Measurements from ENCODE around the gene ATXN1.
A peak's percentile ranks its signal among the peaks of the same experiment; 100 is the strongest.

The ATXN1 gene

DNA sequence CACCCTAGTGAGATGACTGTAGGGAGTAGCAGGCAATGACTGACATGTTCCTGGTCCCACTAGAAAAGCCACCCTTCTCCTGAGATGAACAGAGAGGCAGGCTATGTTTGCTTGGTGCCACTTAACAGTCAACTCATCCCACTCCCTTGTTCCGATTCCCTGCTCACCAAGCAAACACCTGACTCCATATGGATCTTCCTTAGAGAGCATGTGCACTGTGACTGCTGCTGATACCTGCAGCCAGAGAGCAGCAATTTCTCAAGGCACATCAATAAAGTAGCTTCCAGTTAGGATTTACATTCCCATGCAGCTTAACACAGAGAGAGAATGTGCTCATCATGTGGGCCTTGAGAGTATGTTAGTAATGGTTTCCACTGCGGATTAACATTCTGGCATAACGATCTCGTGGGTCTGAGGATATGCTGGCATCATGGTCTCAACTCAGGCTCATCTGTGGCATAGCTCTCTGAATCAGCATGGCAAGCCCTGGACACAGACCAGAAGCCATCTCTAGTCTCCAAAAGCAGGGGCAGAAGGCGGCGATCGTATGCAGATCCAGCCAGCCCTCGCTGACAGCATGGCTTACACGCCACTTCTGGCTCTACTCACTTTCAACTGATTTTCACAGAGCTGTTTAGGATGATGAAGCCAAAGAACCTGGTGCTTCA is 43.9 kb downstream of the ATXN1 start:
- no CpG with 5 or more reads among the region's 9 CpGs for WGBS (ENCODE audit: extremely low coverage, insufficient coverage, low lambda C conversion rate)
- Histone ChIP-seq H3K56ac (ENCODE audit: low read length) (no peak overlapping the region), H3K79me2 (ENCODE audit: control insufficient read depth, insufficient read depth, low read length) (no peaks in the 10 kb centered on the region)

GRCh38 chr6:16716321-16716858 is 44.9 kb downstream of the ATXN1 start:
- Histone ChIP-seq H4K8ac (ENCODE audit: low read depth, low read length) (no peak overlapping the region), H3K4ac (ENCODE audit: low read depth, low read length) (no peak overlapping the region), H3K79me2 (ENCODE audit: control insufficient read depth, insufficient read depth, low read length) (no peaks in the 10 kb centered on the region), H2BK5ac (ENCODE audit: low read length) (no peak overlapping the region), H3K4me2 (ENCODE audit: low read length) (no peak overlapping the region), H3K79me1 (ENCODE audit: low read length) (no peaks in the 10 kb centered on the region), H2AK5ac (ENCODE audit: low read length) (no peak overlapping the region), H2BK120ac (ENCODE audit: low read depth, low read length) (no peak overlapping the region), H3K4me1 (ENCODE audit: control insufficient read depth, low read depth, low read length) (no peaks in the 10 kb centered on the region), H3K56ac (ENCODE audit: low read length) (no peak overlapping the region), H4K5ac (ENCODE audit: low read length) (no peak overlapping the region), H3K9ac (ENCODE audit: low read length) (no peak overlapping the region), H2BK15ac (replicated peaks; ENCODE audit: low read depth) (no peak overlapping the region), H3K23ac (ENCODE audit: low read length) (no peak overlapping the region), H3K18ac (ENCODE audit: low read length) (no peak overlapping the region), H3K27ac (ENCODE audit: low read depth, low read length) (no peak overlapping the region), H3K36me3 (ENCODE audit: control insufficient read depth, insufficient read depth, low read length) (no peaks in the 10 kb centered on the region), H3K4me3 (ENCODE audit: low read length) (no peak overlapping the region), H3K27me3 (ENCODE audit: insufficient read depth, low read length, poor library complexity) (no peaks in the 10 kb centered on the region)
- no peak for DNase-seq
- WGBS (ENCODE audit: extremely low coverage, insufficient coverage, low lambda C conversion rate) = no CpG with 5 or more reads among the region's 2 CpGs

More for the DNA sequence above, 43.9 kb downstream of the ATXN1 start:
- H2BK15ac ChIP-seq (replicated peaks; ENCODE audit: low read depth) = no peak overlapping the region
- H2AK5ac ChIP-seq (ENCODE audit: low read length) = no peak overlapping the region
- no peak overlapping the region for H3K23ac ChIP-seq (ENCODE audit: low read length)
- H3K27me3 ChIP-seq (ENCODE audit: insufficient read depth, low read length, poor library complexity) = no peaks in the 10 kb centered on the region
- no peak overlapping the region for H2BK5ac ChIP-seq (ENCODE audit: low read length)
- no peaks in the 10 kb centered on the region for H3K79me1 ChIP-seq (ENCODE audit: low read length)
- H4K5ac ChIP-seq (ENCODE audit: low read length) = no peak overlapping the region
- H2BK120ac ChIP-seq (ENCODE audit: low read depth, low read length) = no peak overlapping the region
- H3K4me1 ChIP-seq (ENCODE audit: control insufficient read depth, low read depth, low read length) = peaks cover 2% of the 10 kb centered on the region
- no peak overlapping the region for H3K4me2 ChIP-seq (ENCODE audit: low read length)
- no peak overlapping the region for H3K27ac ChIP-seq (ENCODE audit: low read depth, low read length)
- DNase-seq = no peak
- H3K4ac ChIP-seq (ENCODE audit: low read depth, low read length) = no peak overlapping the region
- H3K18ac ChIP-seq (ENCODE audit: low read length) = no peak overlapping the region
- H3K4me3 ChIP-seq (ENCODE audit: low read length) = no peak overlapping the region
- no peak overlapping the region for H3K9ac ChIP-seq (ENCODE audit: low read length)
- no peaks in the 10 kb centered on the region for H3K36me3 ChIP-seq (ENCODE audit: control insufficient read depth, insufficient read depth, low read length)
- H4K8ac ChIP-seq (ENCODE audit: low read depth, low read length) = no peak overlapping the region

DNA sequence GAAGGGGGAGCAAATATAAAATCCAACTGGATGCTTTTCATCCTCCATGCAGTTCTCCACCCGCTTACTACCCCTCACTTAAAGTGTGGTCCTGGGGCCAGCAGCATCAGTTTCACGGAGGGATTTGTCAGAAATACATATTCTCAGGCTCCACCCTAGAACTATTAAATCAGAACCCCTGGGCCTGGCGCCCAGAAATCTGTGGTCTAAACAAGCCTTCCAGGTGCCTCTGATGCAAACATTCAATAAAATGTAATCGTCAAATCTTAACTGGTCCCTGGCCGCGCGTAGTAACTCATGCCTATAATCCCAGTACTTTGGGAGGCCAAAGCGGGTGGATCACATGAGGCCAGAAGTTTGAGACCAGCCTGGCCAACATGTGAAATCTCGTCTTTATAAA is 47.7 kb downstream of the ATXN1 start:
- no peak for DNase-seq
- Histone ChIP-seq H3K79me1 (ENCODE audit: low read length) (no peaks in the 10 kb centered on the region), H3K27ac (ENCODE audit: low read depth, low read length) (no peak overlapping the region), H2AK5ac (ENCODE audit: low read length) (no peak overlapping the region), H3K56ac (ENCODE audit: low read length) (no peak overlapping the region), H3K4me1 (ENCODE audit: control insufficient read depth, low read depth, low read length) (no peaks in the 10 kb centered on the region), H3K4me3 (ENCODE audit: low read length) (no peak overlapping the region), H3K9ac (ENCODE audit: low read length) (no peak overlapping the region), H3K79me2 (ENCODE audit: control insufficient read depth, insufficient read depth, low read length) (no peaks in the 10 kb centered on the region), H3K23ac (ENCODE audit: low read length) (no peak overlapping the region), H3K27me3 (ENCODE audit: insufficient read depth, low read length, poor library complexity) (no peaks in the 10 kb centered on the region), H3K36me3 (ENCODE audit: control insufficient read depth, insufficient read depth, low read length) (no peaks in the 10 kb centered on the region), H3K4me2 (ENCODE audit: low read length) (no peak overlapping the region), H4K5ac (ENCODE audit: low read length) (no peak overlapping the region), H2BK15ac (replicated peaks; ENCODE audit: low read depth) (no peak overlapping the region), H2BK120ac (ENCODE audit: low read depth, low read length) (no peak overlapping the region), H3K4ac (ENCODE audit: low read depth, low read length) (no peak overlapping the region), H2BK5ac (ENCODE audit: low read length) (no peak overlapping the region), H4K8ac (ENCODE audit: low read depth, low read length) (no peak overlapping the region), H3K18ac (ENCODE audit: low read length) (no peak overlapping the region)
- no CpG with 5 or more reads among the region's 9 CpGs for WGBS (ENCODE audit: extremely low coverage, insufficient coverage, low lambda C conversion rate)

- Histone ChIP-seq H3K23ac (ENCODE audit: low read length) (no peak overlapping the region), H3K9ac (ENCODE audit: low read length) (no peak overlapping the region), H3K79me1 (ENCODE audit: low read length) (no peaks in the 10 kb centered on the region), H4K5ac (ENCODE audit: low read length) (no peak overlapping the region), H3K4me2 (ENCODE audit: low read length) (no peak overlapping the region), H3K4ac (ENCODE audit: low read depth, low read length) (no peak overlapping the region), H3K36me3 (ENCODE audit: control insufficient read depth, insufficient read depth, low read length) (no peaks in the 10 kb centered on the region), H2BK120ac (ENCODE audit: low read depth, low read length) (no peak overlapping the region), H3K18ac (ENCODE audit: low read length) (no peak overlapping the region), H3K27me3 (ENCODE audit: insufficient read depth, low read length, poor library complexity) (no peaks in the 10 kb centered on the region), H2BK15ac (replicated peaks; ENCODE audit: low read depth) (no peak overlapping the region), H3K4me3 (ENCODE audit: low read length) (no peak overlapping the region), H2AK5ac (ENCODE audit: low read length) (no peak overlapping the region), H3K27ac (ENCODE audit: low read depth, low read length) (no peak overlapping the region), H3K56ac (ENCODE audit: low read length) (no peak overlapping the region), H4K8ac (ENCODE audit: low read depth, low read length) (no peak overlapping the region), H3K4me1 (ENCODE audit: control insufficient read depth, low read depth, low read length) (no peaks in the 10 kb centered on the region), H3K79me2 (ENCODE audit: control insufficient read depth, insufficient read depth, low read length) (no peaks in the 10 kb centered on the region), H2BK5ac (ENCODE audit: low read length) (no peak overlapping the region)
- WGBS (ENCODE audit: extremely low coverage, insufficient coverage, low lambda C conversion rate) = no CpG with 5 or more reads among the region's 7 CpGs
- DNase-seq = peak; percentile 51
These were observed 48.3 kb downstream of the ATXN1 start for GRCh38 chr6:16712931-16713484.

DNA sequence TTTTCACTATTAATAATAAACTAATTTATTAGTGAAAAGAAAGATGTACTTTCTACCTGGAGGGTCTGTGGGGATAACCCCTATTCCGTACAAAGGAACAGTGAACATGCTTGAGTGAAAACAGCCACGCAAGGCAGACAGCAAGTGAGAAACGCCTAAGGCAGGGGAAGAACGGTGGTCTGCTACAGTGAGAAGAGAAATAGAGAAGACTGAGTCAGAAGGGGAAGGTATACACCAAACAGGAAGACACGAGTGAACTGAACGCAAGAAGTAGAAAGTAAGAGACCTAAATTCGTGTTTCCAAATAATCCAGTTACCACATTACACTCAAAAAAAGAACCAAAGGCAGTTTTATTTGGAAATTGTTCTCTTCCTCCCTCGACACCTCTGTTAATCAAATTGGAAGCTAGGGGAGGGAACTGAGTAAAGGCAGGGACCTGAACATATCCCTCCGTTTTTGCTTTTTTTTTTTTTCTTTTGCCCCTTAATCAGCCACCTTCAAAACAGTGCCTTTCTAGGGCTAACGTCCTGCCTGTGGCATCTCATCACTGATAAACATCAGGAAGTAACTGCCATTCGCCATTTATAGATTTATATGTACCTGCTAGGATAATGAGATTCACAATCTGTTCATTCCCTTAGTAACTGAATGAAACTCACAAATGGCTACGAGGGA is 48.9 kb downstream of the ATXN1 start:
- Histone ChIP-seq H3K4me1 (ENCODE audit: control insufficient read depth, low read depth, low read length) (no peaks in the 10 kb centered on the region), H3K4me3 (ENCODE audit: low read length) (no peak overlapping the region), H3K56ac (ENCODE audit: low read length) (no peak overlapping the region), H3K27me3 (ENCODE audit: insufficient read depth, low read length, poor library complexity) (no peaks in the 10 kb centered on the region), H3K79me1 (ENCODE audit: low read length) (no peaks in the 10 kb centered on the region), H3K27ac (ENCODE audit: low read depth, low read length) (no peak overlapping the region), H3K79me2 (ENCODE audit: control insufficient read depth, insufficient read depth, low read length) (no peaks in the 10 kb centered on the region), H3K23ac (ENCODE audit: low read length) (no peak overlapping the region), H2BK5ac (ENCODE audit: low read length) (no peak overlapping the region), H4K5ac (ENCODE audit: low read length) (no peak overlapping the region), H2AK5ac (ENCODE audit: low read length) (no peak overlapping the region), H4K8ac (ENCODE audit: low read depth, low read length) (no peak overlapping the region), H3K4me2 (ENCODE audit: low read length) (no peak overlapping the region), H3K4ac (ENCODE audit: low read depth, low read length) (no peak overlapping the region), H3K36me3 (ENCODE audit: control insufficient read depth, insufficient read depth, low read length) (no peaks in the 10 kb centered on the region), H3K18ac (ENCODE audit: low read length) (no peak overlapping the region), H3K9ac (ENCODE audit: low read length) (no peak overlapping the region), H2BK15ac (replicated peaks; ENCODE audit: low read depth) (no peak overlapping the region), H2BK120ac (ENCODE audit: low read depth, low read length) (no peak overlapping the region)
- no peak for DNase-seq
- no CpG with 5 or more reads among the region's 12 CpGs for WGBS (ENCODE audit: extremely low coverage, insufficient coverage, low lambda C conversion rate)
